HEK293 (cell line): Measurements from ENCODE around the gene MS4A12.

Source experiments
- CTCF ChIA-PET: fragments of 350-600 bp; formaldehyde crosslinking; extraction: SDS; loops from one replicate; lab custom pipeline; 2021; ENCODE audit warnings: antibody characterized with exemption; lab: Yijun Ruan, JAX
- POLR2A ChIA-PET: fragments of 300-600 bp; formaldehyde crosslinking; extraction: SDS; loops from one replicate; lab custom pipeline; 2020; ENCODE audit warnings: antibody characterized with exemption, inconsistent platforms; lab: Yijun Ruan, JAX
- H3K27ac ChIP-seq: fragments of 200-500 bp; sonication (Bioruptor generic); 2 replicates; pipeline ENCODE4 v1.5.1; 2014; ENCODE audit warnings: low read depth, low read length, control low read depth, inconsistent platforms; ENCODE audit errors: extremely low read depth
- H3K36me3 ChIP-seq, 2 experiments: fragments of 200-500 bp in 1 of 2; sonication (Bioruptor generic) in 1 of 2; 1 replicate in 1 of 2; 2 replicates in 1 of 2; pipeline ENCODE4 v1.5.1; 2014 to 2017; ENCODE audit warnings: inconsistent platforms in 2 of 2, low read length in 2 of 2; ENCODE audit not compliant: control insufficient read depth in 2 of 2, insufficient read depth in 1 of 2
- H3K4me1 ChIP-seq: fragments of 200-500 bp; sonication (Bioruptor generic); 2 replicates; pipeline ENCODE4 v1.5.1; 2014; ENCODE audit warnings: mild to moderate bottlenecking, low read length, inconsistent platforms; ENCODE audit not compliant: control insufficient read depth, insufficient read depth
- H3K4me3 ChIP-seq: 2 replicates; pipeline ENCODE4 v1.5.1; 2011; ENCODE audit warnings: low read depth, mild to moderate bottlenecking, control low read depth, low read length, moderate library complexity
- H3K9me3 ChIP-seq: fragments of 200-500 bp; sonication (Bioruptor generic); 2 replicates; pipeline ENCODE4 v1.5.1; 2014; ENCODE audit warnings: low read depth, low read length, inconsistent platforms; ENCODE audit not compliant: control insufficient read depth, insufficient read depth
- GLI2 ChIP-seq: fragments of 450-650 bp; formaldehyde crosslinking; IDR thresholded peaks from 2 replicates; pipeline ENCODE4; 2017; ENCODE audit warnings: missing biosample characterization, missing genetic modification characterization, low read depth, borderline replicate concordance
- OVOL3 ChIP-seq: fragments of 450-650 bp; formaldehyde crosslinking; IDR thresholded peaks from 2 replicates; pipeline ENCODE4 v1.5.1; 2016; ENCODE audit warnings: missing biosample characterization, missing genetic modification characterization
- PRDM6 ChIP-seq: fragments of 450-650 bp; formaldehyde crosslinking; IDR thresholded peaks from 2 replicates; pipeline ENCODE4 v1.5.1; 2017; ENCODE audit warnings: missing biosample characterization, missing genetic modification characterization
- YY2 ChIP-seq: fragments of 450-650 bp; formaldehyde crosslinking; IDR thresholded peaks from 2 replicates; pipeline ENCODE4 v1.5.1; 2016; ENCODE audit warnings: missing biosample characterization, missing genetic modification characterization
- ZBTB20 ChIP-seq: fragments of 450-650 bp; formaldehyde crosslinking; IDR thresholded peaks from 2 replicates; pipeline ENCODE4 v1.5.1; 2016; ENCODE audit warnings: missing biosample characterization, missing genetic modification characterization
- ZFP69B ChIP-seq: fragments of 450-650 bp; formaldehyde crosslinking; IDR thresholded peaks from 2 replicates; pipeline ENCODE4 v1.5.1; 2016; ENCODE audit warnings: missing biosample characterization, missing genetic modification characterization
- ZNF148 ChIP-seq: fragments of 450-650 bp; formaldehyde crosslinking; IDR thresholded peaks from 2 replicates; pipeline ENCODE4 v1.5.0; 2017; ENCODE audit warnings: missing biosample characterization, missing genetic modification characterization, borderline replicate concordance
- ZNF175 ChIP-seq: fragments of 450-650 bp; formaldehyde crosslinking; IDR thresholded peaks from 2 replicates; pipeline ENCODE4 v1.5.1; 2016; ENCODE audit warnings: missing biosample characterization, missing genetic modification characterization
- ZNF184 ChIP-seq: fragments of 450-650 bp; IDR thresholded peaks from 2 replicates; pipeline ENCODE4 v1.5.1; 2018; ENCODE audit warnings: missing biosample characterization, mild to moderate bottlenecking, missing genetic modification characterization
- ZNF202 ChIP-seq: fragments of 450-650 bp; formaldehyde crosslinking; IDR thresholded peaks from 2 replicates; pipeline ENCODE4 v1.5.1; 2016; ENCODE audit warnings: missing biosample characterization, missing genetic modification characterization, borderline replicate concordance
- ZNF221 ChIP-seq: fragments of 450-650 bp; formaldehyde crosslinking; IDR thresholded peaks from 2 replicates; pipeline ENCODE4 v1.5.1; 2017; ENCODE audit warnings: missing biosample characterization, missing genetic modification characterization, borderline replicate concordance
- ZNF274 ChIP-seq, 2 experiments: fragments of 200-500 bp in 1 of 2; fragments of 450-650 bp in 1 of 2; sonication (Bioruptor generic) in 1 of 2; formaldehyde crosslinking in 1 of 2; IDR thresholded peaks; 2 replicates each; pipeline versions ENCODE4 v1.5.1 to v1.6.1; 2014 to 2016; ENCODE audit warnings: borderline replicate concordance in 1 of 2, inconsistent platforms in 1 of 2, low read length in 1 of 2, missing biosample characterization in 1 of 2, missing genetic modification characterization in 1 of 2
- ZNF366 ChIP-seq: fragments of 450-650 bp; formaldehyde crosslinking; conservative IDR thresholded peaks from 2 replicates; pipeline ENCODE4 v1.5.1; 2016; ENCODE audit warnings: missing biosample characterization, missing genetic modification characterization
- ZNF518A ChIP-seq: fragments of 450-650 bp; formaldehyde crosslinking; conservative IDR thresholded peaks from 2 replicates; pipeline ENCODE4 v1.5.1; 2016; ENCODE audit warnings: low read depth, missing biosample characterization, missing genetic modification characterization
- ZNF658 ChIP-seq: fragments of 450-650 bp; formaldehyde crosslinking; IDR thresholded peaks from 2 replicates; pipeline ENCODE4; 2016; ENCODE audit warnings: missing biosample characterization, missing genetic modification characterization
- ZNF692 ChIP-seq: fragments of 450-650 bp; formaldehyde crosslinking; IDR thresholded peaks from 2 replicates; pipeline ENCODE4 v1.5.1; 2016; ENCODE audit warnings: missing biosample characterization, missing genetic modification characterization
- ZNF768 ChIP-seq: fragments of 450-650 bp; formaldehyde crosslinking; IDR thresholded peaks from 2 replicates; pipeline ENCODE4 v1.5.1; 2018; ENCODE audit warnings: missing biosample characterization, mild to moderate bottlenecking, missing genetic modification characterization
- ZNF785 ChIP-seq: fragments of 450-650 bp; formaldehyde crosslinking; IDR thresholded peaks from 2 replicates; pipeline ENCODE4 v1.5.1; 2016; ENCODE audit warnings: missing biosample characterization, missing genetic modification characterization

The MS4A12 gene

GRCh38 chr11:60513496-60514460 is 21.2 kb downstream of the MS4A12 start (continued):
- no peak for TF ChIP-seq ZNF692 (tag by site-specific recombination)

- no peaks in the 10 kb centered on the region for H3K9me3 ChIP-seq
- no peak for TF ChIP-seq ZNF768 (tag by site-specific recombination)
- TF ChIP-seq GLI2 (tag by site-specific recombination), result no peak
- TF ChIP-seq ZNF184 (tag by site-specific recombination), result no peak
- no peak for TF ChIP-seq ZNF221 (tag by site-specific recombination)
- TF ChIP-seq ZNF785 (tag by site-specific recombination), result no peak
- no peak for TF ChIP-seq ZNF658 (tag by site-specific recombination)
- TF ChIP-seq ZNF148, result no peak
- TF ChIP-seq ZNF518A (tag by site-specific recombination), result no peak
- TF ChIP-seq YY2 (tag by site-specific recombination), result no peak
- TF ChIP-seq ZNF274 (IDR thresholded peaks at IDR 0.05; ENCODE audit: low read length), result no peak
- no peak for TF ChIP-seq ZNF274 (tag by site-specific recombination; IDR thresholded peaks at IDR 0.05; ENCODE audit: borderline replicate concordance)
- TF ChIP-seq PRDM6 (tag by site-specific recombination), result no peak
- TF ChIP-seq ZNF366 (tag by site-specific recombination), result no peak
- no peak for TF ChIP-seq ZBTB20 (tag by site-specific recombination)
- TF ChIP-seq OVOL3 (tag by site-specific recombination), result no peak
- no peak for TF ChIP-seq ZNF175 (tag by site-specific recombination)
- TF ChIP-seq ZNF202 (tag by site-specific recombination), result no peak
- no peak for TF ChIP-seq ZFP69B
- no peak within 1 kb of the TSS for H3K27ac ChIP-seq
- POLR2A ChIA-PET, result no interaction called here
- H3K36me3 ChIP-seq, result no peaks in the 10 kb centered on the region
- CTCF ChIA-PET, result no interaction called here
- H3K4me3 ChIP-seq, result no peak within 1 kb of the TSS
- no peaks in the 10 kb centered on the region for H3K4me1 ChIP-seq
Observed at GRCh38 chr11:60515144-60515855, 22.7 kb downstream of the MS4A12 start, which contains the start of gene MS4A13. TSS of gene MS4A13 (plus strand) at chr11:60515392. CDS start at chr11:60518084, 2,692 bp downstream.
